Esophagus squamous epithelium (tissue), 5 donors: ENCODE measurements around the gene KLRB1. TPM values are rescaled to one million over a fixed set of nuclear protein-coding genes. Genes with fewer than 3 reads are reported as not detected.
"Not testable (repeated sequence)": the region's sequence is repeated elsewhere in the genome, so short reads cannot be mapped to it uniquely, and the experiment has no call there.

Experiments
- DNase-seq: peaks from one replicate; lab custom pipeline; 2025; lab: John Stamatoyannopoulos, UW
- H3K27ac ChIP-seq, 4 donors: fragments of 200-600 bp; sonication (generic); one replicate each; pipeline ENCODE4 v1.5.1; 2016 to 2019; ENCODE audit warnings: mild to moderate bottlenecking in 1 of 4
- H3K27me3 ChIP-seq, 4 donors: fragments of 200-600 bp; sonication (generic); 1 replicate in 3 of 4; 2 replicates in 1 of 4; pipeline versions ENCODE4 v1.5.1 to v1.6.0; 2017 to 2021; ENCODE audit warnings: antibody characterized with exemption in 1 of 4
- H3K36me3 ChIP-seq, 3 donors: fragments of 200-600 bp; sonication (generic); one replicate each; pipeline ENCODE4 v1.5.1; 2016 to 2019
- H3K4me1 ChIP-seq, 3 donors: fragments of 200-600 bp; sonication (generic); one replicate each; pipeline ENCODE4 v1.5.1; 2017 to 2019
- H3K4me3 ChIP-seq, 4 donors: fragments of 200-600 bp; sonication (generic); 1 replicate in 3 of 4; 2 replicates in 1 of 4; pipeline ENCODE4 v1.5.1; 2016 to 2019; ENCODE audit warnings: mild to moderate bottlenecking in 2 of 4, moderate library complexity in 1 of 4
- H3K9me3 ChIP-seq, 3 donors: fragments of 200-600 bp; sonication (generic); one replicate each; pipeline ENCODE4 v1.5.1; 2016 to 2019
- POLR2A ChIP-seq, 4 donors: fragments of 450-650 bp; IDR thresholded peaks; one replicate each; pipeline ENCODE4 v1.6.1; 2017; ENCODE audit warnings: antibody characterized with exemption in 4 of 4, mild to moderate bottlenecking in 4 of 4, moderate library complexity in 3 of 4
- WGBS, 2 donors: methylation state at CpG; one replicate each; pipeline ENCODE4 v1.1.5; 2018; 5-methylcytosine and 5-hydroxymethylcytosine counted together
- intact Hi-C: fragments of 100-400 bp; cut with DNase I; formaldehyde crosslinking; loops from one replicate; pipeline ENCODE4 v1.15.0; 2022
- total RNA-seq, 4 donors: library from RNA; depleted of rRNA; stranded (reverse); fragments of >200 nt; gene quantifications; one replicate each; pipeline ENCODE4 v1.1.0, GENCODE V29; 2016
- TF ChIP-seq, protein P1 (sequence below), 6 experiments: fragments of 450-650 bp in 4 of 6; fragments of 200-600 bp in 2 of 6; sonication (generic) in 2 of 6; IDR thresholded peaks; one replicate each; pipeline ENCODE4 v1.5.1; 2016 to 2019; ENCODE audit warnings: antibody characterized with exemption in 6 of 6, mild to moderate bottlenecking in 4 of 6, moderate library complexity in 4 of 6
- donor health status: DM: yes; HTN: yes; CAD: no.

KLRB1 gene
- total RNA-seq, 4 donors from 2014 or later, result 0.70 to 2.7 (median 0.97) TPM; not detected in 1

- WGBS, 2 donors, result 90 to 91% methylated on average over 6 of the region's 6 CpGs
Measured at GRCh38 chr12:9619411-9620179, 11.9 kb upstream of the KLRB1 start.

GRCh38 chr12:9618906-9619305, 11.2 kb upstream of the KLRB1 start:
- H3K27ac ChIP-seq, H3K27me3 ChIP-seq, H3K4me3 ChIP-seq, H3K9me3 ChIP-seq, DNase-seq, H3K36me3 ChIP-seq, intact Hi-C loops, H3K4me1 ChIP-seq: not testable (repeated sequence)
- 71 to 82% methylated on average over 1 of the region's 1 CpG for WGBS, 2 donors

More at GRCh38 chr12:9619411-9620179, 11.9 kb upstream of the KLRB1 start:
- Histone ChIP-seq H3K9me3 (no peaks in the 10 kb centered on the region), H3K4me3 (no peak overlapping the region), H3K27ac (no peak overlapping the region), H3K4me1 (no peaks in the 10 kb centered on the region), H3K36me3 (no peaks in the 10 kb centered on the region), H3K27me3 (no peaks in the 10 kb centered on the region)
- intact Hi-C loops, result no loop called here
- TF ChIP-seq POLR2A (IDR thresholded peaks at IDR 0.05), result no peak
- TF ChIP-seq, protein P1, sequence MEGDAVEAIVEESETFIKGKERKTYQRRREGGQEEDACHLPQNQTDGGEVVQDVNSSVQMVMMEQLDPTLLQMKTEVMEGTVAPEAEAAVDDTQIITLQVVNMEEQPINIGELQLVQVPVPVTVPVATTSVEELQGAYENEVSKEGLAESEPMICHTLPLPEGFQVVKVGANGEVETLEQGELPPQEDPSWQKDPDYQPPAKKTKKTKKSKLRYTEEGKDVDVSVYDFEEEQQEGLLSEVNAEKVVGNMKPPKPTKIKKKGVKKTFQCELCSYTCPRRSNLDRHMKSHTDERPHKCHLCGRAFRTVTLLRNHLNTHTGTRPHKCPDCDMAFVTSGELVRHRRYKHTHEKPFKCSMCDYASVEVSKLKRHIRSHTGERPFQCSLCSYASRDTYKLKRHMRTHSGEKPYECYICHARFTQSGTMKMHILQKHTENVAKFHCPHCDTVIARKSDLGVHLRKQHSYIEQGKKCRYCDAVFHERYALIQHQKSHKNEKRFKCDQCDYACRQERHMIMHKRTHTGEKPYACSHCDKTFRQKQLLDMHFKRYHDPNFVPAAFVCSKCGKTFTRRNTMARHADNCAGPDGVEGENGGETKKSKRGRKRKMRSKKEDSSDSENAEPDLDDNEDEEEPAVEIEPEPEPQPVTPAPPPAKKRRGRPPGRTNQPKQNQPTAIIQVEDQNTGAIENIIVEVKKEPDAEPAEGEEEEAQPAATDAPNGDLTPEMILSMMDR (IDR thresholded peaks at IDR 0.05), result no peak
- DNase-seq, result no peak

GRCh38 chr12:9617124-9617523, 9.4 kb upstream of the KLRB1 start:
- no peaks in the 10 kb centered on the region for H3K4me1 ChIP-seq
- H3K9me3 ChIP-seq, result no peaks in the 10 kb centered on the region
- H3K36me3 ChIP-seq, result no peaks in the 10 kb centered on the region
- 70 to 87% methylated on average over 6 of the region's 6 CpGs for WGBS, 2 donors
- H3K4me3 ChIP-seq, result no peak overlapping the region
- DNase-seq, result no peak
- no peak for TF ChIP-seq POLR2A (IDR thresholded peaks at IDR 0.05)
- TF ChIP-seq, protein P1 (IDR thresholded peaks at IDR 0.05), result no peak
- no peak overlapping the region for H3K27ac ChIP-seq
- intact Hi-C loops, result no loop called here
- no peaks in the 10 kb centered on the region for H3K27me3 ChIP-seq

GRCh38 chr12:9615420-9616136, 7.9 kb upstream of the KLRB1 start:
- TF ChIP-seq POLR2A (IDR thresholded peaks at IDR 0.05), result no peak
- TF ChIP-seq, protein P1 (IDR thresholded peaks at IDR 0.05), result no peak
- Histone ChIP-seq H3K4me3 (no peak overlapping the region), H3K4me1 (no peaks in the 10 kb centered on the region), H3K36me3 (no peaks in the 10 kb centered on the region), H3K27me3 (no peaks in the 10 kb centered on the region), H3K27ac (peak overlapping the region in 1 of 4 donors; percentile 21), H3K9me3 (no peaks in the 10 kb centered on the region)
- intact Hi-C loops, result no loop called here
- 39 to 48% methylated on average over 5 of the region's 5 CpGs for WGBS, 2 donors
- no peak for DNase-seq

GRCh38 chr12:9610606-9611005, 2.9 kb upstream of the KLRB1 start:
- WGBS, 2 donors, result 77 to 100% methylated on average over 3 to 5 of the region's 5 CpGs

GRCh38 chr12:9606736-9607372, 862 bp downstream of the KLRB1 start:
- intact Hi-C loops, result no loop called here
- TF ChIP-seq POLR2A (IDR thresholded peaks at IDR 0.05), result no peak
- TF ChIP-seq, protein P1 (IDR thresholded peaks at IDR 0.05), result no peak
- H3K4me3 ChIP-seq, result no peak overlapping the region
- H3K27me3 ChIP-seq, result no peaks in the 10 kb centered on the region
- H3K27ac ChIP-seq, result no peak overlapping the region
- H3K4me1 ChIP-seq, result no peaks in the 10 kb centered on the region
- no peaks in the 10 kb centered on the region for H3K9me3 ChIP-seq
- WGBS, 2 donors, result 84 to 88% methylated on average over 4 of the region's 4 CpGs
- no peaks in the 10 kb centered on the region for H3K36me3 ChIP-seq
- DNase-seq, result no peak

More at GRCh38 chr12:9610606-9611005, 2.9 kb upstream of the KLRB1 start:
- H3K27me3 ChIP-seq, H3K4me1 ChIP-seq, H3K27ac ChIP-seq, H3K36me3 ChIP-seq, H3K4me3 ChIP-seq, H3K9me3 ChIP-seq, intact Hi-C loops, DNase-seq: not testable (repeated sequence)
